Activated CD8-positive, alpha-beta memory T cell treated with anti-CD3 and anti-CD28 coated beads for 36 hours (primary cell): ENCODE results near the gene CFAP54. TPM values are rescaled to one million over a fixed set of nuclear protein-coding genes. Genes with fewer than 3 reads are reported as not detected.

Experiments used
- CTCF ChIA-PET: fragments of 350-600 bp; sonication (Branson Sonifier 250); formaldehyde crosslinking; loops from one replicate; lab custom pipeline; 2021; ENCODE audit warnings: antibody characterized with exemption; lab: Charles Lee
- POLR2A ChIA-PET: fragments of 350-600 bp; sonication (Branson Sonifier 250); formaldehyde crosslinking; loops from one replicate; lab custom pipeline; 2021; ENCODE audit warnings: antibody characterized with exemption; lab: Charles Lee
- total RNA-seq, 2 experiments: library from RNA; stranded (reverse); gene quantifications; one replicate each; pipeline ENCODE4 v1.2.3, GENCODE V29; 2021

Gene CFAP54
- total RNA-seq, 2 experiments from 2014 or later, result 0.10 to 0.40 TPM

- ChIA-PET CTCF (no interaction called here), POLR2A (no interaction called here)
Observed at GRCh38 chr12:96892104-96892503, 402.7 kb downstream of the CFAP54 start.

DNA sequence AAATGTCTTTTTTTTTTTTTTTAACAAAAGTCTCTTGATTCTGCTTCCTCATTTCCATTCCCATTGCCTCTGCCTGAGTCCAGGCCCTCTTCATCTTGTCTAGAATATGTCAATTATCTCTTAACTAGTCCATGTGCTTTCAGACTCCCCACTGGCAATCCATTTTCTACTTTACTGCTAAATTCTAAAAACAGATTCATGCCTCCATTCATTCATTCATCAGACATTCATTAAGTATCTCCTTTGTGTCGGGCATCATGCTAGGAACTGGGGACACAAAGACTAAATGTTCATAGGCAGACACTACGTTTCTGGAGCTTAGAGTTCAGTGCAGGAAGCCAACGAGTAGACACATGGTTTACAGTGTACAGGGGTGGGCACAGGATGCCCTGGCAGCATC, 408.0 kb downstream of the CFAP54 start:
- CTCF ChIA-PET, result no interaction called here

GRCh38 chr12:96901175-96901574, 411.8 kb downstream of the CFAP54 start:
- POLR2A ChIA-PET, result no interaction called here
- CTCF ChIA-PET, result no interaction called here

More for the DNA sequence above, 408.0 kb downstream of the CFAP54 start:
- POLR2A ChIA-PET, result no interaction called here

DNA sequence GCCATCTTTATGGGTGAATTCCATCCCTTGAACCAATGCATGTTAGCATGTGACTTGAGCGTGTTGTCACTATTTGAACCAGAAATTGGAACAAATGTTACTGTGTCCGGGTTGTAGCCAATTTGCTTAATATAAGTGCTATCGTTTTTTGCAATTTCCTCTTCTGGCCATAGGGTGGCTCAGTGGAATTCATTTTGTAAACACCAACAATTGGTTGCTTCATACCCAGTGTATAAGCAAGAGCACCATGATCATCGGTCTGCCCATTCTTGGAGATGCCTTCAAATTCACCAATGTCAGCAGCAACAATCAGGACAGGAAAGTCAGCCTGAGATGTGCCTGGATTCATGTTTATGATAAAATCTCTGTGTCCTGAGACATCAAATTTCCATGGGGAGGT, 412.7 kb downstream of the CFAP54 start:
- CTCF ChIA-PET, result no interaction called here
- POLR2A ChIA-PET, result interaction anchor here (0.6 kb wide), 1 partner anchor 1685 kb away, joined by 5 read pairs; no protein-coding TSS in a partner anchor

- CTCF ChIA-PET, result interaction anchor here (0.6 kb wide), 1 partner anchor 23 kb away, joined by 3 read pairs; no protein-coding TSS in a partner anchor
Observed at GRCh38 chr12:96906498-96906848, 417.1 kb downstream of the CFAP54 start.

DNA sequence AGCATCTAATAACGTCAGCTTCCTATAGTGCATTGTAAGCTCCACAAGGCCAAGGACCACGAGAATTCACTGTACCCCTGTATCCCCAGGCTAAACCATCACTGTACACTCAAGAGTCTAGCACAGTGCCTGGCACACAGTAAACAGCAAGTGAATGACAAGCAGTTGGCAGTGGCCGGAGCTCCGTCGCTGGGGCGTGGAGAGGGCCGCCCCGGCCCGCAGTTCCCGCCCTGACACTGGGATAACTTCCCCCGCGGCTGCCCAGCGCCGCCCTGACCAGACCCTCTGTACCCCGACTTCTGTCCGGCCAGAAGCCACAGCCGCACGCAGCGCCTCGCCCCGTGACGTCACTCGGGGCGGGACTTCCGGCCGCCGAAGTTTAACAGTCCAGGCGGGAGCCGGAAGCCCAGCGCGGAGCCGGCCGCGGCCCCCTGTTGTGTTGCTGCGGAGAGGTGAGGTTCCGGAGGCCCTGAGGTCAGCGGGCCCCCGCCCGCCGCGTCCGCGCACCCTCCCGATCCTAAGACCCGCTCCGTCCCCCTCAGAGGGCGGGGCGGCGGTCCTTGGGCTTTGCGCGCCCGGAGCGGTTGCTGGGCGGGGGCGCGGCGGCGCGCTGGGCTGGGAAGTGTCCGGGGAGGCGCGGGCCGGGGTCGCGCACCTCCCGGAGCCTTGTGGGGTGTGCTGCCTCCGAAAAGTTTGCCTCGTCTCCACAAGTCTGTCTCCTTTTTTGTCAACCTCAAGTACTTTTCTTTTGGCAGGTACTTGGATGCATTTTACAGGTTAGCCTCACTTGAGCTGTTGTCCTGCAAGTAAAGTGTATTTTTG, 417.7 kb downstream of the CFAP54 start, which contains the start of gene NEDD1:
TSS of gene NEDD1 (plus strand) at position 409 of the 822 bp plus-strand sequence. CDS start 2,503 bp downstream, outside the sequence.
- ChIA-PET CTCF (interaction anchor here (0.6 kb wide), 2 partner anchors 22 to 1572 kb away, joined by 3 read pairs; no protein-coding TSS in a partner anchor), POLR2A (interaction anchor here (0.6 to 0.9 kb wide), 2 partner anchors 11 to 1609 kb away, joined by 3 read pairs; no protein-coding TSS in a partner anchor)

More at GRCh38 chr12:96906498-96906848, 417.1 kb downstream of the CFAP54 start:
- POLR2A ChIA-PET, result no interaction called here

GRCh38 chr12:96907671-96908422, 418.5 kb downstream of the CFAP54 start:
- ChIA-PET POLR2A (interaction anchor here (0.9 kb wide), 1 partner anchor 1609 kb away, joined by 3 read pairs; no protein-coding TSS in a partner anchor), CTCF (interaction anchor here (0.6 kb wide), 1 partner anchor 1572 kb away, joined by 3 read pairs; no protein-coding TSS in a partner anchor)

GRCh38 chr12:96908423-96908675, 419.0 kb downstream of the CFAP54 start:
- POLR2A ChIA-PET, result no interaction called here
- CTCF ChIA-PET, result no interaction called here

- CTCF ChIA-PET, result no interaction called here
- POLR2A ChIA-PET, result no interaction called here
Observed at GRCh38 chr12:96912261-96912660, 422.9 kb downstream of the CFAP54 start.

- ChIA-PET CTCF (no interaction called here), POLR2A (no interaction called here)
Observed at GRCh38 chr12:96912943-96913342, 423.6 kb downstream of the CFAP54 start.

- ChIA-PET POLR2A (no interaction called here), CTCF (no interaction called here)
Observed at GRCh38 chr12:96919510-96920210, 430.3 kb downstream of the CFAP54 start.

Other genes starting within 250 kb of the CFAP54 start
- 10 to 100 TPM; 25.2 to 28.5 TPM for gene CDK17, start 89.1 kb upstream of the CFAP54 start, total RNA-seq